CD14-positive monocyte (primary cell): Measurements from ENCODE around the gene YBX2. TPM values are rescaled to one million over a fixed set of nuclear protein-coding genes. Genes with fewer than 3 reads are reported as not detected.
A peak's percentile ranks its signal among the peaks of the same experiment; 100 is the strongest.

ENCODE experiments used
- DNase-seq, 3 donors: peaks; one replicate each; pipeline ENCODE4 v3.0.0-alpha.2; 2011 to 2022
- H2AFZ ChIP-seq: 2 replicates; pipeline ENCODE4 v1.6.0; 2012; ENCODE audit warnings: mild to moderate bottlenecking, low read depth, low read length, inconsistent platforms; ENCODE audit not compliant: insufficient read depth, poor library complexity, severe bottlenecking
- H3K27ac ChIP-seq, 2 donors: 1 replicate in 1 of 2; 2 replicates in 1 of 2; pipeline ENCODE4 v1.5.1; 2012 to 2013; ENCODE audit warnings: low read length in 2 of 2, control low read depth in 1 of 2, inconsistent platforms in 1 of 2, low read depth in 1 of 2, mild to moderate bottlenecking in 1 of 2
- H3K27me3 ChIP-seq, 2 donors: one replicate each; pipeline versions ENCODE4 v1.6.0 to v1.6.1; 2011 to 2013; ENCODE audit warnings: low read length in 2 of 2; ENCODE audit not compliant: control insufficient read depth in 2 of 2, insufficient read depth in 2 of 2
- H3K36me3 ChIP-seq, 2 donors: replicated peaks in 1 of 2; 1 replicate in 1 of 2; 2 replicates in 1 of 2; pipeline versions ENCODE4 v1.5.1 to v1.6.1; 2012 to 2013; ENCODE audit warnings: low read length in 2 of 2, control low read depth in 1 of 2, inconsistent platforms in 1 of 2, mild to moderate bottlenecking in 1 of 2; ENCODE audit not compliant: insufficient read depth in 2 of 2, control insufficient read depth in 1 of 2
- H3K4me1 ChIP-seq, 2 donors: 1 replicate in 1 of 2; 2 replicates in 1 of 2; pipeline versions ENCODE4 v1.5.1 to v1.6.1; 2012 to 2013; ENCODE audit warnings: low read length in 2 of 2, control low read depth in 1 of 2, inconsistent platforms in 1 of 2, mild to moderate bottlenecking in 1 of 2, moderate library complexity in 1 of 2; ENCODE audit not compliant: insufficient read depth in 2 of 2, control insufficient read depth in 1 of 2
- H3K4me2 ChIP-seq: replicated peaks from 2 replicates; pipeline ENCODE3; 2012; ENCODE audit warnings: low read length, moderate library complexity, mild to moderate bottlenecking; ENCODE audit not compliant: poor library complexity, severe bottlenecking; ENCODE audit errors: extremely low read depth
- H3K4me3 ChIP-seq, 3 experiments: fragments of 200-600 bp in 1 of 3; sonication (generic) in 1 of 3; replicated peaks in 1 of 3; 1 replicate in 2 of 3; 2 replicates in 1 of 3; pipeline ENCODE4 v1.5.1; 2011 to 2013; ENCODE audit warnings: low read length in 3 of 3, mild to moderate bottlenecking in 3 of 3, control low read depth in 2 of 3, low read depth in 2 of 3, inconsistent platforms in 1 of 3, moderate library complexity in 1 of 3
- H3K79me2 ChIP-seq: 2 replicates; pipeline ENCODE4 v1.6.0; 2012; ENCODE audit warnings: mild to moderate bottlenecking, control low read depth, inconsistent platforms, low read length, moderate library complexity; ENCODE audit not compliant: insufficient read depth
- H3K9ac ChIP-seq: 2 replicates; pipeline ENCODE4 v1.6.0; 2017; ENCODE audit warnings: low read length, mild to moderate bottlenecking; ENCODE audit not compliant: insufficient read depth, poor library complexity, severe bottlenecking
- H3K9me3 ChIP-seq, 2 donors: replicated peaks in 1 of 2; 1 replicate in 1 of 2; 2 replicates in 1 of 2; pipeline versions ENCODE4 v1.5.1 to v1.6.1; 2012 to 2013; ENCODE audit warnings: low read length in 2 of 2, control low read depth in 1 of 2; ENCODE audit not compliant: control insufficient read depth in 1 of 2, insufficient read depth in 1 of 2
- H4K20me1 ChIP-seq: 2 replicates; pipeline ENCODE4 v1.6.0; 2012; ENCODE audit warnings: mild to moderate bottlenecking, low read length, control low read depth, moderate library complexity; ENCODE audit not compliant: insufficient read depth
- H3K27ac Mint-ChIP-seq, 7 donors: one replicate each; pipeline ENCODE4 v1.8.0; 2020; ENCODE audit warnings: mild to moderate bottlenecking in 7 of 7, mixed read lengths in 7 of 7, moderate library complexity in 6 of 7, inconsistent platforms in 2 of 7
- H3K27me3 Mint-ChIP-seq, 3 donors: one replicate each; pipeline ENCODE4 v1.8.0; 2021 to 2022; ENCODE audit warnings: low read depth in 3 of 3, mild to moderate bottlenecking in 3 of 3, mixed read lengths in 3 of 3, moderate library complexity in 3 of 3, inconsistent platforms in 1 of 3
- H3K36me3 Mint-ChIP-seq, 2 donors: one replicate each; pipeline ENCODE4 v1.8.0; 2020; ENCODE audit warnings: mixed read lengths in 2 of 2, inconsistent platforms in 1 of 2, mild to moderate bottlenecking in 1 of 2
- H3K4me1 Mint-ChIP-seq: one replicate; pipeline ENCODE4 v1.8.0; 2020; ENCODE audit warnings: mild to moderate bottlenecking, mixed read lengths
- H3K4me3 Mint-ChIP-seq, 2 donors: one replicate each; pipeline ENCODE4 v1.8.0; 2020; ENCODE audit warnings: mild to moderate bottlenecking in 2 of 2, mixed read lengths in 2 of 2, moderate library complexity in 1 of 2
- H3K9me3 Mint-ChIP-seq, 7 donors: one replicate each; pipeline ENCODE4 v1.8.0; 2020 to 2022; ENCODE audit warnings: mixed read lengths in 7 of 7, mild to moderate bottlenecking in 6 of 7, moderate library complexity in 6 of 7, inconsistent platforms in 2 of 7
- WGBS: methylation state at CpG from one replicate; pipeline ENCODE4 v1.1.5; 2013; ENCODE audit warnings: missing lambda C conversion rate; ENCODE audit not compliant: insufficient coverage; 5-methylcytosine and 5-hydroxymethylcytosine counted together
- intact Hi-C, 2 donors: fragments of 100-400 bp; cut with micrococcal nuclease; formaldehyde crosslinking; loops; one replicate each; pipeline versions ENCODE4 v1.15.0 to v1.15.1; 2023
- polyA plus RNA-seq, 3 donors: library from polyadenylated mRNA; depleted of rRNA in 1 of 3; unstranded in 2 of 3; stranded (reverse) in 1 of 3; fragments of 300-500 nt in 2 of 3; fragments of >200 nt in 1 of 3; fragmentation: Illumina TruSeq in 2 of 3; gene quantifications; 1 replicate in 2 of 3; 2 replicates in 1 of 3; pipeline ENCODE4 v1.2.3, GENCODE V29; 2012 to 2021
- TF ChIP-seq, protein P1 (sequence below): fragments of 200-600 bp; IDR thresholded peaks from one replicate; pipeline ENCODE4 v1.8.0; 2022; ENCODE audit warnings: antibody characterized with exemption, mild to moderate bottlenecking

The YBX2 gene
- polyA plus RNA-seq, 3 donors: not detected

GRCh38 chr17:7251661-7252175 is 42.7 kb downstream of the YBX2 start, which contains the start of gene CTDNEP1:
CTDNEP1 (minus strand) TSS chr17:7251734; CDS start chr17:7251296, 438 bp downstream.
- Histone ChIP-seq H3K9me3 (no peaks in the 10 kb centered on the region), H3K4me3 (peak within 1 kb of the TSS; percentile 73 to 93 (median 87)), H4K20me1 (peaks cover 5% of the 10 kb centered on the region), H3K27me3 (no peaks in the 10 kb centered on the region), H3K4me2 (peak within 1 kb of the TSS; percentile 86), H3K9ac (peak within 1 kb of the TSS; percentile 97), H3K27ac (peak within 1 kb of the TSS; percentile 100), H2AFZ (peak within 1 kb of the TSS; percentile 81), H3K79me2 (peaks cover 64% of the 10 kb centered on the region), H3K36me3 (peaks cover 24 to 32% of the 10 kb centered on the region in 2 donors), H3K4me1 (peaks cover 31 to 36% of the 10 kb centered on the region in 2 donors)
- Mint-ChIP-seq H3K9me3 (no peaks in the 10 kb centered on the region), H3K27ac (peak within 1 kb of the TSS; percentile 99 to 100 (median 100)), H3K27me3 (no peaks in the 10 kb centered on the region), H3K36me3 (peaks cover 28 to 39% of the 10 kb centered on the region in 2 donors), H3K4me3 (peak within 1 kb of the TSS; percentile 90 to 95), H3K4me1 (peaks cover 34% of the 10 kb centered on the region)
- intact Hi-C loops: loop anchor here (1.0 to 10.0 kb wide), 6 partner anchors 9 to 313 kb away; partner anchors contain the start of genes EIF5A (in 2 of the 2), ACADVL (in 1 of the 2), DLG4 (in 1 of the 2) and GABARAP (in 1 of the 2)
- TF ChIP-seq, protein P1, sequence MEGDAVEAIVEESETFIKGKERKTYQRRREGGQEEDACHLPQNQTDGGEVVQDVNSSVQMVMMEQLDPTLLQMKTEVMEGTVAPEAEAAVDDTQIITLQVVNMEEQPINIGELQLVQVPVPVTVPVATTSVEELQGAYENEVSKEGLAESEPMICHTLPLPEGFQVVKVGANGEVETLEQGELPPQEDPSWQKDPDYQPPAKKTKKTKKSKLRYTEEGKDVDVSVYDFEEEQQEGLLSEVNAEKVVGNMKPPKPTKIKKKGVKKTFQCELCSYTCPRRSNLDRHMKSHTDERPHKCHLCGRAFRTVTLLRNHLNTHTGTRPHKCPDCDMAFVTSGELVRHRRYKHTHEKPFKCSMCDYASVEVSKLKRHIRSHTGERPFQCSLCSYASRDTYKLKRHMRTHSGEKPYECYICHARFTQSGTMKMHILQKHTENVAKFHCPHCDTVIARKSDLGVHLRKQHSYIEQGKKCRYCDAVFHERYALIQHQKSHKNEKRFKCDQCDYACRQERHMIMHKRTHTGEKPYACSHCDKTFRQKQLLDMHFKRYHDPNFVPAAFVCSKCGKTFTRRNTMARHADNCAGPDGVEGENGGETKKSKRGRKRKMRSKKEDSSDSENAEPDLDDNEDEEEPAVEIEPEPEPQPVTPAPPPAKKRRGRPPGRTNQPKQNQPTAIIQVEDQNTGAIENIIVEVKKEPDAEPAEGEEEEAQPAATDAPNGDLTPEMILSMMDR: no peak
- peak; percentile 98 to 100 (median 99) for DNase-seq
- WGBS: 0% methylated on average over 13 of the region's 41 CpGs

DNA sequence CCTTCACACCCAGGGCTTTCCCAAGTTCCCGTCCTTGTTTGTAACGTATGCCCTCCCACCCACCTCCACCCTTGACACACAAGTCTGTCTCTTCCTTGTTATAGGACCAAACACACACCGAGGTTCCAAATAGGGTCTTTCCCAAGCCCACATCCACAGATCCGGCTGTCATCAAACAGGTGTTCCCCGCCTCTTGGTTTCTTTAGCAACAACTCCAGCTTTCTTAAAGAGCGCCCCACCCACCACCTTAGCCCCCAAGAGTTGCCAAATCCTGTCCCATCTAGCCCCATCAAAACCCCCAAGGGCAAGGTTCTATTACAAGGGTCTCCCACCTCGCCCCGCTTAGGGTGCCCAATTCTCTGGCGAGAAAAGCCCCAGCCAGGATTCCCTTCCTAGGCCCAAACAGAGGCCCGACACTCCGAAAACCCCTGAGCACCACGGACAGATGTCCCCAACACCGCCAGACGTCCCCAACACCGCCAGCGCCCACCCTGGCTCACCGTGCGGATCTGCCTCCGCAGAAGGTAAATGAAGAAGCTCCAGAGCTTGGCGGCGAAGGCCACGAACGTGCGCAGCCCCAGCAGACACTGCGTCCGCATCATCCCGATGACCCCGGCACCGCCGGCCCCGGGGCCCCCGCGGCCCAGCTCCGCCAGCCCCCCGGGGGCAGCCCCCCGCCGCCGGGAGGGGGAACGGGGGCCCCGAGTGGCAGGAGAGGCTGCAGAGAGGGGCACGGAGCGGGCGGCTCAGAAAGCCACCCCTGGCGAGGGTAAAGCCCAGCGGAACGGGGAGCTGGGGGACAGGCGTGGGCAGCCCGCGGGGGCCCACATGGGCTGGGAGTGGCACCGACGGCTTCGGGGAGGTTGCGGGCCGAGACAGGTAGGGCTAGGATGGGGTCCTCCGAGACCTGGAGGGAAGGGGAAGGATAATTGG is 43.5 kb downstream of the YBX2 start:
- intact Hi-C loops: loop anchor here (1.0 to 10.0 kb wide), 5 partner anchors 9 to 314 kb away; partner anchors contain the start of genes ACADVL (in 1 of the 2), DLG4 (in 1 of the 2), EIF5A (in 1 of the 2) and GABARAP (in 1 of the 2)
- under 1% methylated on average over 43 of the region's 55 CpGs for WGBS
- Mint-ChIP-seq H3K36me3 (peaks cover 29 to 39% of the 10 kb centered on the region in 2 donors), H3K4me3 (peak overlapping the region; percentile 90 to 93), H3K27ac (peak overlapping the region; percentile 95 to 100 (median 100)), H3K9me3 (no peaks in the 10 kb centered on the region), H3K4me1 (peaks cover 34% of the 10 kb centered on the region), H3K27me3 (no peaks in the 10 kb centered on the region)
- peaks cover 71% of the 10 kb centered on the region for H3K79me2 ChIP-seq
- H4K20me1 ChIP-seq: peaks cover 5% of the 10 kb centered on the region
- H3K27me3 ChIP-seq: no peaks in the 10 kb centered on the region
- H3K27ac ChIP-seq: peak overlapping the region; percentile 100
- H3K4me2 ChIP-seq: peak overlapping the region; percentile 86
- H3K9ac ChIP-seq: peak overlapping the region; percentile 97
- peaks cover 24 to 32% of the 10 kb centered on the region in 2 donors for H3K36me3 ChIP-seq
- peak overlapping the region; percentile 73 to 93 (median 87) for H3K4me3 ChIP-seq
- peak overlapping the region; percentile 80 for H2AFZ ChIP-seq
- DNase-seq: peak in 1 of 3 donors; percentile 66
- TF ChIP-seq, protein P1: no peak
- H3K4me1 ChIP-seq: peaks cover 31 to 36% of the 10 kb centered on the region in 2 donors
- no peaks in the 10 kb centered on the region for H3K9me3 ChIP-seq
